Stimulated activated CD8-positive, alpha-beta memory T cell treated with anti-CD3 and anti-CD28 coated beads, Interleukin-15, amount 100 ng/mL, for 1 hour (primary cell): ENCODE measurements around the gene PDE4D.
"Not testable (repeated sequence)": the region's sequence is repeated elsewhere in the genome, so short reads cannot be mapped to it uniquely, and the experiment has no call there.

Experiments
- DNase-seq: peaks from one replicate; pipeline ENCODE4 v3.0.0-alpha.2; 2020; ENCODE audit warnings: low read depth

PDE4D gene

GRCh38 chr5:59768152-59769040 is 125.1 kb downstream of the PDE4D start:
- DNase-seq, result no peak

- DNase-seq, result no peak
Observed at GRCh38 chr5:59767681-59768151, 125.8 kb downstream of the PDE4D start.

DNA sequence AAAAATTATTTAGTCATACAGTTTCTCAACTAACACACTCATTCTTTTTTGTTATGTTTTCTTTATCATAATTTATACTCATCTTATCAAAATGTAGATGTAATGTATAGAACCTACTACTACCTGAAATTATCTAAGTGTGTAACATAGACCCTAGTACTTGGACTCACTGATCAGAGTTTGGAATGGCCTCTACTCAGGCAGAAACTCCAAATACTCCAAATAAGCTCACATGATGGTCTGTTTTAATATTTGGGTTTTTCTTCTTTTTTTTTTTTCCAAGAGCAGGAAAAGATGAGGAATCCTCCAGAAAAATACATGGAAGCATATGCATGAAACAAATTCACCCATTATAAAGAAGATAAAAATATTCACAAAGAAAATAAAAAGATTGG is 126.3 kb downstream of the PDE4D start:
- no peak for DNase-seq

GRCh38 chr5:59766427-59767210 is 126.9 kb downstream of the PDE4D start:
- DNase-seq, result no peak

- DNase-seq, result no peak
Observed at GRCh38 chr5:59765446-59765845, 128.1 kb downstream of the PDE4D start.

DNA sequence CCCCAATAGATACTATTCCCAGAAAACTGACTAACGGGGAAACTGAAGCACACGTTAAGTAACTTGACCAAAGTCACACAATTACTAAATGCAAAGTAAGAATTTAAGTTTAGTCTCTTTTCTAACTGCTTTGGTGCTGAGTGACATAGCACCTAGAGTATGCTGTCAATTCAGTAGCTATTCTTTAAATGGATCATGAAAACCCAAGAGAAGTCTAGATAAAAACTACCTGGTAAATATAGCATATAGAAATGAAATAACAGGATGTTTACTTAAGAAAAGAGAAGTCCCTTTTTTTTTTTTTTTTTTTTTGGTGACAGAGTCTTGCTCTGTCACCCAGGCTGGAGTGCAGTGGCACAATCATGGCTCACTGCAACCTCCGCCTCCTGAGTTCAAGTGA is 129.2 kb downstream of the PDE4D start:
- no peak for DNase-seq

DNA sequence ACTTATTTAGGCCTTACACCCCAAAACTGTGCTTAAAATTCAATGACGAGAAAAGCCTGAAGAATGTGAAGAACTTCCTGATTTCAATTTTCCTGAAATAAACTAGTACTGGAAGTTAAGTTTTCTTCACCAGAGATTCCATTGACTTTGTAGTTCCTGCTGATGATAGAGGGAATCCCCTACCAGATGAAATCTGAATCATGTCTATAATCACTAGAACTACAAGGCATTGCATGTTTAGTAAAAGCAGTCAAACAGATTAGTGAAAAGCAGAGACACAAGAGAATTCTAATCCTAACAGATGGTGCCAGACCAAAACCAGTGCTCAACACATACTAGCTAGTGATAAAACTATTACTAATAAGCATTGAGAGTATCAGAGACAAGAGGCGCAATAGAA is 130.0 kb downstream of the PDE4D start:
- DNase-seq, result no peak

DNA sequence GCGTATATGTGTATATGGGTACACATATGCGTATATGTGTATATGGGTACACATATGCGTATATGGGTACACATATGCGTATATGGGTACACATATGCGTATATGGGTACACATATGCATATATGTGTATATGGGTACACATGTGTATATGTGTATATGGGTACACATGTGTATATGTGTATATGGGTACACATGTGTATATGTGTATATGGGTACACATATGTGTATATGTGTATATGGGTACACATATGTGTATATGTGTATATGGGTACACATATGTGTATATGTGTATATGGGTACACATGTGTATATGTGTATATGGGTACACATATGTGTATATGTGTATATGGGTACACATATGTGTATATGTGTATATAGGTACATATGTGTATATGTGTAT is 131.3 kb downstream of the PDE4D start:
- not testable (repeated sequence) for DNase-seq

DNA sequence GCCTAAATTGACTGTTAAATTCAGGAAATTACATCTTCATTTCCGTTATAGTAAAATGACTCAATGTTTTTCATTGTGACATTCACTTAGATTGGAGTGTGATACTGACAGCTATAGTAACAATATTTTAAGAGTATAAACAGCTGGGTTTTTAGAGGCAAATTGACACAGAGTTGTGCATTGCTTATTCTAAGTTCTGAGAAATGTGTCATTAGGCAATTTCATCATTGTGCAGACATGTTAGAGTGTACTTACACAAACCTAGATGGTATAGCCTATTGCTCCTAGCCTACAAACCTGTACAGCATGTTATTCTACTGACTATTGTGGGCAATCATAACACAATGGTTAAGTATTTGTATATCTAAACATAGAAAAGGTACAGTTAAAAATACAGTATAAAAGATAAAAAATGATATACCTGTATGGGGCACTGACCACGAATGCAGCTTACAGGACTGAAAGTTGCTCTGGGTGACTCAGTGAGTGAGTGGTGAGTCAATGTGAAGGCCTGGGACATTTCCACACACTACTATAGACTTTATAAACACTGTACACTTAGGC is 132.7 kb downstream of the PDE4D start:
- no peak for DNase-seq

GRCh38 chr5:59759600-59760351 is 133.8 kb downstream of the PDE4D start:
- DNase-seq, result no peak

DNA sequence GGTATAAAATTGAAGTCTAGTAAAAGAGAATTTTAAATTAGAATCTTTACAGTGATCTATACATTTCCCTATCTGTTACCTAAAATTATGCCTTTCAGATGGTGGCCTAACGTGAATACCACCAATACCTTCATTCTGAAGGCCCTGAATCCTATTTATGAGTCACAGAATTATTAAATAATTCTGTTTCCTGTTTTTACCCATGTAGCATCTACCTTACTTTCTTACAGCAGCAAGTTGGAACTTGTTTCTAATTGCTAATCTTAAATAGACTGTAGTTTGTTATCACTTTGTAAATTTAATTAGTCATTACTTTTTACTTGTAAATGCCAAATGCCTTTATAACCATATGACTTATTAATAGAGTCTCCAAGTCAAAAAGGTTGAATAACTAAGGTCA is 135.0 kb downstream of the PDE4D start:
- DNase-seq, result no peak

- no peak for DNase-seq
Observed at GRCh38 chr5:59757442-59757841, 136.1 kb downstream of the PDE4D start.

- no peak for DNase-seq
Observed at GRCh38 chr5:59756373-59757035, 137.0 kb downstream of the PDE4D start.

DNA sequence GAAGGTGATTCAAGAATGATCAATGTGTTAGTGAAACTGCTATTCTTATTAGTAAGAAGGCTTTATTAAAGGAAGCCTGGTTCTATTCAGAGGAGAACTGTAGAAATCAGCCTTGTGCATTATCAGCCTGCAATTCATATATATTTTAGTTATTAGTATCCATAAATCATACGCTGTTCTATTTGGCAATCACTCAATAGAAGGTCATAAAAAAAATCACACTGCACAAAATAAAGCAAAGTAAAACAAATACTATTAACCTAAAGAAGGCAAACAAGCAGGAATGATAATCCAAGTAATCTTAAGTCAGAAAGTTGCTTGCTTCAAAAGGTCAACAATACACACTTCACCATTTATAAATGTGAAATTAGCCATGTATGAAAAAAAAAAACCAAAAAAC is 138.1 kb downstream of the PDE4D start:
- no peak for DNase-seq

DNA sequence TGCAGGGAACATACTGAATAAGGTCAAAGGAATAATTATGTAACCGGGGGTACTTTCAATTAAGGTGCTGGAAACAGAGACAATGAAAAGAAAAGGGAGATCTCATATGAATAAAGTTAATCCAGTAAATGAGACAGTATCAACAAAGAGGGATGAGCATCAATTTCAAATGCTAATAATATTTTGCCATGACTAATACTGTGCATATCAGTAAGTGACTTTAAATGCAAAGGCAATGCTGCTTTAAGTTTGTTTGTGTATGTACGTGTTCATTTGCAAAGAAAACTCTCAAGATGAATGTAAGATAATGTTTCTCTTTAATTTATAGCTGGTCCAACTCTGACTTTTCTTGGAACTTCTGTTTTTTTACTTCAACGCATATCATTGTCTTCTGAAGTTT is 139.9 kb downstream of the PDE4D start:
- no peak for DNase-seq

GRCh38 chr5:59749782-59750520 is 143.6 kb downstream of the PDE4D start:
- no peak for DNase-seq

- not testable (repeated sequence) for DNase-seq
Observed at GRCh38 chr5:59748036-59748663, 145.4 kb downstream of the PDE4D start.

GRCh38 chr5:59746241-59746765 is 147.2 kb downstream of the PDE4D start:
- DNase-seq, result no peak

GRCh38 chr5:59745415-59745863 is 148.1 kb downstream of the PDE4D start:
- no peak for DNase-seq

- DNase-seq, result no peak
Observed at GRCh38 chr5:59744531-59744992, 149.0 kb downstream of the PDE4D start.
